HG02943 (cell line): ENCODE data around the gene MYH15.

ENCODE experiments used
- ATAC-seq: cut with Tn5 transposase; IDR thresholded peaks from one replicate; pipeline ENCODE4 v1.9.1; 2021; ENCODE audit warnings: mild to moderate bottlenecking, low read depth, moderate library complexity; ENCODE audit not compliant: unreplicated experiment

Gene MYH15

DNA sequence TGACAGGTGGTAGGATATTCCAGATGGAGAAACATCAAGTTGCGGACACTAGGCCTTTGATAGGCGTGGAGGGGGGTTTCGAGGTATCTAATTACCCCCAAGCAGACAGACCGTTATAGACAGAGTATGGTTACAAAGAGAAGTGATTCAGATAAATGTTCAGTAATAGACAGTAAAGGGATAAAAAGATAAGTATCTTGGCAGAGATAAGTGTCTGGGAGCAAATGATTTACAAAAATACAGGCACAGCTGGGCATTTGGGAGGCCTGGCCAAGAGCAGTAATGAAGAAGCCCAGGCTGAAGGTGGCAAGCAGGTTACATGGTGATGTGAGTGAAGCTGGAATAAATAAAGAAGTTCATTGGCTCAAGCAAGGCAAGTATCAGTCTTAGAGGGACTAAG is 659 bp upstream of the MYH15 start:
- ATAC-seq: no peak

DNA sequence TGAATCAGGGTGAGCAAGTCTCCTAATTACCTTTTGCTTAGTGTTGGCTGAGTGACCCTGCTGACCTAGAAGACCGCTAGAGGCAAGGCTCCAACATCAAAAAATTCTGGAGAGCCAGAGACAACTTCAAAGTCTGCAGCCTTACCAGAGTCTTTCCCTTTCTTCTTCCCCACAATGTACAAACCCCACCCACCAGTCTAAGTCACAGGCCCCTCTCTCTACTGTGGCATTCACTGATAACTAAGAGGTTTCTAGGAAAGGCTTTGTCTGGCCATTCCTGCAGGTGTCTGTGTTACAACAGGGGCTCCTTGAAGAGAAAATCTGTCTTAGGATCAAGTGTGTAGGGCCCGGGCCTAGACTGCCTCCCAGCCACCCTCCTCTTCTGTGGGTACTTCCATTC is 525 bp downstream of the MYH15 start:
- ATAC-seq: no peak

DNA sequence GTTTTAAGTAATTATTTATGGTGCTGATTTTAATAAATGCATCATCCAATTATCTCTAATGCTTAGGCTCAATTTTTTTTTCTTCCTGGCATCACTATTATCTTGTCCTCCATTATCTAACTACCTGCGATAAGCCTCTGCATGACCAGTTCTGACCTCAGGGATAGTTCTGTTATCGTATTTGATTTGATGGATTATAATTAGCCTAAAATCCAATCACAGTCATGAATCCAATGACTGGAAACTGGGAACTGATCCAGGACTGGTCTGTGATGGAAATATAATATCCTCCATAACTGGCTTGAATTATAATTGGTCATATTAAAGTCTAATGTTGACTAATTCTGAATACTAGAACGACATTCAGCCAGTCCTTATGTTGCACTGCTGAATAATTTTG is 1.1 kb downstream of the MYH15 start:
- no peak for ATAC-seq

DNA sequence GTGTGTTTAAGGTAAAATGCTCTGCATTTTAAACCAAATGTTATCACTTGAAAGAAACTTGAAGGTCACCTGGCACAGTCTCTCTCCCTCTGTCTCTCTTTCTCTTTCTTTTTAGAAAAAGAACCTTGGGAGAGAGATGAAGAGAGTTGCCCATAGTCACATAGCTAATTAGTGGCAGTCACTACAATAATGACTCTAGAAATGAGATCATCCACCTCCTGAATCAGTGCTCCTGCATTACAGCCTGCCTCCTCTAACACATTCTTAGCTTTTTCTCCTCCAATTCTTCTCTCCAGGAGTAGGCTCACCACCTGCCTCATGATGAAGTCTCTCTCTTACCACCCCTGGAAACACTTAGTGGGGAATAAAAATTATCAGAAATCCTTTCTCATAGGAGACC is 2.5 kb downstream of the MYH15 start:
- no peak for ATAC-seq

DNA sequence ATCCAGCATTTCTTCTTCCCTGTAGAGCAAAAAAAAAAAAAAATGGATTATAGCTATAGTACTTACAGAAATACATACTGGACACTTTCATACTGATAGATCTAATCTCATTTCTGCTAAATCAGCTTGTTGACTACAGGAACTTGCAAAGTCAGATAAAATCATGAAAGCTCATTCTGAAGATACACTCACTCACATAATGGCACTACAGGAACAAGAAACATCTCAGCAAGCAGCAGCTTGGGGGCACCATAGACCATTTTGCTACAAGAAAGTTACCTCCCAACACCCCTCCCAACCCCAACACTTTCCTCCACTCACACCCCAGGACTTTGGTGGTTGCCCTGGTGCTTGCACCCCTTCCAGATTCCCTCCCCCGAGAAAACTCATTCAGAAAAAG is 4.6 kb downstream of the MYH15 start:
- ATAC-seq: no peak

DNA sequence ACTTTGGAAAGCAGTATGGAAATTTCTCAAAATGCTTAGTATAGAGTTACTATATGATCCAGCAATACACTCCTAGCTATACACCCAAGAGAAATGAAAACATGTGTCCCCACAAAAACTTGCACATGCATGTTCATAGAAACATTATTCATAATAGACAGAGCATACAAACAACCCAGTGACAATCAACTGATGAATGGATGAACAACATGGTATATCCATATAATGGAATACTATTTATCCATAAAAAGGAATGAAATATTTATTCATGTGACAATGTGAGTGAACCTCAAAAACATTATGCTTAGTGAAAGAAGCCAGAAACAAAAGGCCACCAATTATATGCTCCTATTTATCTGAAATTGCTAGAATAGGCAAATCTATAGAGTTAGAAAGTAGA is 6.7 kb downstream of the MYH15 start:
- no peak for ATAC-seq

DNA sequence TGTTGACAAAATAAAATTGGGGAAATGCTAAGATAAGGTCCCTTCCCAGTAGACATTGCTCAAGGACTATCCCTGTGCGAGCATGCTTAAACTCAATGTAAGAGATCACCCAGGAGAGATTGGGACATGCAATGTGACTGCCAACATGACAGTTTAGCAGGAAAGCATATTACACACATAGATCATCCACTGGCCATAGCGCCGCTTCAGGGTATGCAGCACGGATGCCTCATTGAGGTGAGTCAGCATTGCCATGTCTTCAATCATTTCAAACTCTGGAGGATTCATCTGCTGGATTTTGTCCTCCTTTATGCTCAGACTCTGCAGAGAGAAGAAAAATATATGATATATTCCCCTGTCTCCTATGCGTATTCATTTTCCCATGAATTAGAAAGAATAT is 8.9 kb downstream of the MYH15 start:
- no peak for ATAC-seq

DNA sequence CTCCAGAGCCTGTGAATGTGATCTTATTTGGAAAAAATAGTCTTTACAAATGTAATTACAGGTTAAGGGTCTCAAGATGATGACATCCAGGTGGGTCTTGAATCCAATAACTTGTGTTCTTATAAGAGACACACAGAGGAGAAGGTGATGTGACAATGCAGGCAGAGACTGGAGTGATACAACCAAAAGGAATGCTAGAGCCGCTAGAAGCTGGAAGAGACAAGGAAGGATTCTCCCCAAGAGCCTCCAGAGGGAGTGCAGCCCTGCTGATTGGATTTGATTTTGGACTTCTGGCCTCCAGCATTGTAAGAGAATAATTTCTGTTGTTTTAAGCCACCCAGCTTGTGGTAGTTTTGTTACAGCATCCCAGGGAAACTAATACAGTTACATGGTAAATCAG is 9.7 kb downstream of the MYH15 start:
- no peak for ATAC-seq

DNA sequence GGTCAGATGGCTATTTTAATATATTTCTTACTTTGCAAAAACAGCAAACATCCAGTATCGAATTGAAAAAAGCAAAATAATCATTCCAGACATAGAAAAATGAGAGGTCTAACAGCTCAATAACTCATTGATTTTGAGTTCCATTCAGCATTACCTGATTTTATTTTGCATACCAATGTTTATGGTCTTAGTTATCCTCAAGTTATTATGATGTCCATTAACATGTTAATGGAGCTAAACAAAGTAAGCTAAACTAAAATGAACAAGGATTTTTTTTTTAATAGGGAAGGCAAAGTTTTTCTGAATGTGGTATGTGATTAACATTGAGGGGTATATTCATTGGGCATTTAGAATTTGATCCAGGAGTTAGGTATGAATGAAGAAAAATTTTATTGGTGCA is 13.1 kb downstream of the MYH15 start:
- no peak for ATAC-seq

DNA sequence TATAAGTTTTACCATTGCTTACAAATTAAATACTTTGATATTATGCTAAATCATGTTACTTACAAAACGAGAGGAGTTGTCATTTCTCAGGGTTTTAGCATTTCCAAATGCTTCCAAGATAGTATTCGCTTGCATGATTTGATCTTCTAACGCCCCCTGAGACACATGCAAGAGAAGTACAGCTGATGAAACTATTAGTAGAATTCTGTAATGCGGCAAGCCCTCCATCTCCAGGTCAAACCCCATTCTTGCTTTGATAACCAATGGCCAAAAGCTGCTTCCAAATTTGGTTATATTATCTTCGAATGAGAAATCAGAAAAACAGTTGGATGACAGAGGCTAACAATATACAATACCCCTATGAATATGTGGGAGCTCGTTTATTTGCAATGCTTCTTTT is 14.7 kb downstream of the MYH15 start:
- ATAC-seq: no peak

DNA sequence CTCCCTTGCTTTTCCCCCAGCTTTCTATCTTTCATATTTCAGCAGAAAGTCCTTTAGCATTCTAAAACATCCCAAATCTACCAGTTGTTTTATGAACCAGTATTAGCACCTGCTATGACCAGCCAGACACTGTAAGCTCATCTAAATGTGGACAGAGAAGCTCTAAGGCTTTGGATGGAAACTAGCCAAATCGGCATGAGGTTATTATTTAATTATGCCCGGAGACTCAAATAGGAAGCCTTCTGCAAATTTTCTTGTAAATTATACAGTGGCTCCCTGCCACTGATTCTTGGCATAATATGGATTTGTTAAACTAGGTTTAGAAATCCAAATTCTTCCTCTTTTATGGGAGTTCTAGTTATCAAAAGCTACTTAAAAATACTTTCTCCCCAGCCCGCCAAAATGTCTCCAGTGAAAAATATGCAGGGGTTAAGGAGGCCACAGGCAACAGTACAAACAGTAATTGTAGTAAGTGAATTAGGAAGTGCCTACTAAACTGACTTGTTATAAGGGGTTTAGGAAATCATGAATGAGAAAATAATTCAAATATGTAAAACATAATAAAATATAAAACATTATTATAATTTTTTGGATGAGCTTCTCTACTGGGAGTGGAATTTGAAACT is 15.4 kb downstream of the MYH15 start:
- ATAC-seq: no peak

DNA sequence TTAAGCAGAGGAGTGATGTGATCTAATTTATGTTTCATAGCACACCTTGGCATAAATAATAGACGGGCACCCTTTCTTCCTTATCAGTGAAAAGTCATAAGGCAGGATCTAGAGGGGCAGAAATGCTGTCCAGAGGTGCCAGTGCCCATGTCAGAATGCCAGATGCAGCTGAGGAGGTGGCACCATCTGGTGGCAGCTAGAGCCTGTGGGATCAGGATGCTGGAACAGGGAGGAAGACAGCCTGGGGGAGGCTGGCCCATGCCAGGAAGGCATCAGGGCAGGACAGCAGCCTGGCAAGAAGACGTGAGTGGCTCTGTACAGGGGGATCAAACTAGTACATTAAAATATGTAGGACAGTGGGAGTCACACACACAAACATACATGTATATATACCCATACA is 16.5 kb downstream of the MYH15 start:
- no peak for ATAC-seq

DNA sequence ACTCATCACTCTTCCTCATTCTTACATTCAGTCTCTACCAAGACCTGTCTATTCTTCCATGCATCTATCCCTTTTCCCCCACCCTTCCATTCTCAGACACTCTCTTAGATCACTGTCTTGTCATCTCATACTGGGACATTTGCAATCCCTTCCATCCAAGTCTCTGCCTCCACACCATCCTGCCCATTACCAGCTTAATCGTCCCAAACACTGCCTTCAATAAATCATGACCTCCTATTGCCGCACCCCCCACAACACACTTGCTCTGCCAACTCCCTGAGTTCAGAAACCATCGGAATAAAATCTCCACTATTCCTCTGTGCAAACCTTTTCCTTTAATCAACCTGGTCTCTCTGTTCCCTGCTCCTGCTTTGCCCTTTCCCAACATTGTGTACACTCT is 18.9 kb downstream of the MYH15 start:
- no peak for ATAC-seq

DNA sequence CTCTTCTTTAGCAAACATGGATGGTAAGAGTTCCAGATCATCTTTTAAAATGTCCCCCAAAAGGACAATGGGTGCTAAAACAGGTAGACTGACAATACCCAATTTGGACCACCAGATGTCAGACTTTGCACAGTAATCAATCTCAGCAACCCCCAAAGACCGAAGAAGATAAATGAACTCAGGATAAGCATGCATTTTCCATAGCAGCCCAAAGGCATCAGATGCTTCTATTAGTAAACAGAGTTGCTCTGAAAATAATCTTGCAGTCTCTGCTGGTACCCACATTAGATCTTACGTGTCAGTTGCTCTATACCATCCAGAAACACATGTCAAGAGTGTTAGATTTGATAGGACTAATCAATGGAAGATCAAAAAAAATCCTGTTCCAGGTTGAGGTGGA is 20.6 kb downstream of the MYH15 start:
- ATAC-seq: peak; percentile 70

DNA sequence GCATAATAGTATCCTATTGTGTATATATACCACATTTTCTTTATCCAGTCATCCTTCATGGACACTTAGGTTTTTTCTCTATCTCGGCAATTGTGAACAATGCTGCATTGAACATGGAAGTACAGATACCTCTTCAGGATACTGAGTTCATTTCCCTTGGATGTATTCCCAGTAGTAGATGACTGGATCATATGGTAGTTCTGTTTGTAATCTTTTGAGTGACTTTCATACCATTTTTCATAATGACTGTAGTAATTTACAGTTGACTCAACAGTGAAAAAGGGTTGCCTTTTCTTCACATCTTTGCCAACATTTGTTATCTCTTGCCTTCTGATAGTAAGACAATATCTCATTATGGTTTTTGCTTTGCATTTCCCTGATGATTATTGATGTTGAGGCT is 21.8 kb downstream of the MYH15 start:
- ATAC-seq: no peak

DNA sequence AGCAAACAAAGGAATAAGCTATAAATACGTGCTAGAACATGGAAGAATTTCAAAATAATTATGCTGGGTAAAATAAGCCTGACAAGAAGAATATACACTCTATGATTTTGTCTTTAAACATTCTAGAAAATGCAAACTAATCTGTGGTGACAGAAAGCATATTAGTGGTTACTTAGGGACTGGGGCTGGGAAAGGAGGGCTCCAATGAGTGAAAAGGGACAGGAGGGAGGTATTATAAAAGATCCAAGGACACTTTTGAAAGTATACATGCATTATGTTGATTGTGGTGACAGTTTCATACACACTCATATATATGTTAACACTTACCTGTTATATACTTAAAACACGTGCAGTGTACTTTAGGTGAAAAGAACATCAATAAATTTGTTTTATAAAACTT is 23.0 kb downstream of the MYH15 start:
- no peak for ATAC-seq

DNA sequence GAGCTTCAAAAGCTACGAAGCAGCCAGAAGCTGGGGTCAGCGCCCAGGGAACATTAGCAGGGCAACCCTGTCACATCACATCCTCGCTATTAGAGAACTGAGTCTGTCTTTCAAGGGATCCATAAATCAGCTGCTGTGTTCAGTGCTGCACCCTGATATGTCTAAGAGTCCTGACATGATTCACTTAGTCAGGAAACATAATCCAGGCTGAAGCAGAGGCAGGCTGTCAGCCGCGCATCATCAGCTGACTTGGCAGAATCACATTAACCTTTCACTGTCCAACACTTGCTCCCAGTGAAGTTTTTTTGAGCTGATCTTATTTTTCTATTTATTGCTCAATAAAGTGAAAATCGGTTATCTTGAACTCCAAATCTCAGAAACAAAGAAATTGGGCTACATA is 23.5 kb downstream of the MYH15 start:
- no peak for ATAC-seq

DNA sequence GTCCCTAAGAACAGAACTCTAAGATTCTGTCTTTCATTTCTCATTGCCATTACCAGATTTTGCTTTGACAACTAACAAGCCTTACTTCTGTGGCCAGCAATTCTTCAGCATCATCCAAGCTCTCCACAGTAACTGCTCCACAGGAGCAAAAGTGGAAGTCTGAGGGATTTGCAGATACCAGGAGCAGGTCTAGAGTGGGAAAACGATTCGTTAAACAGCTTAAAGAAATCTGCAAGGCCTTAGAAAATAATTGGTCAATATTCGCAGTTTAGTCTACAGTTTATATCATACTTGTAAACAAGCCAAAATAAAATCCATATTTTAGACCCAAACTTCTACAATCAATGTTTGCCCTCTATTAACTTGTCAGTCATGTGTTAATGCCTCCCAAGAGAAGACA is 24.1 kb downstream of the MYH15 start:
- ATAC-seq: no peak

DNA sequence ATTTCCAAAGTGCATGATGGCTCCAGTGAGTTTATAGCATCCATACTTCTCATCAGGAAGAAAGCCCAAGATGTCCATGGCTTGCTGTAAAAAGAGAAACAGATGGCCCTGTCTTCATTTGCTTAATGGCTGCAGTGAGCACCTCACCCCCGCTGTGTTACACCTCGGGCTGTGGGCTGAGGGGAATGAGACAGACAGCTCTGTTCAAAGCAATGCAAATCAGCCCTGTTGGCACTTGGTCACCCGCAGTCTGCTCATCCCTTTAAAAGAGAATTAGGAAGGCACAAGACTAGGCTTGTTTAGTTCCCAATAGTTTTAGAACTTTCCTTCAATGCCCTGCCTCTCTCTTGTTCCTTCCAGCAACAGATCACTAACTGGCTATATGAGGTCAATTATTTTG is 25.2 kb downstream of the MYH15 start:
- no peak for ATAC-seq

DNA sequence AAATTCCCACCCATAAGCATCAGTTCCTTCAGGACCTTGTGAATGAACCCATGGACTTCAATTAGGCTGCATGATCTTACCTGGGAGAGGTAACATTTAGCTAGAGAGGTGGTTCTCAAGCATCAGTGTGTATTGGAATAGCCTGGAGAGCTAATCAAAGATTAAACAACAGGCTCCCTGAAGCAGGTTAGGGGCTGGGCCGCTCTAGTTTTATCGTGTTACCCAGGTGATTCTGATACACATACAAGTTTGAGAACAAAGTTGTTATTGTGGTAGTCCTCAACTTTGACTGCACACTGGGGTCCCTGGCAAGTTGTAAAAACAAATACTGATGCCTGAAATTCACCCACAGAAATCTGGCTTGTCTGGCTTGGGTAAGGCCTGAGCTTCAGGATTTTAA is 31.2 kb downstream of the MYH15 start:
- no peak for ATAC-seq

DNA sequence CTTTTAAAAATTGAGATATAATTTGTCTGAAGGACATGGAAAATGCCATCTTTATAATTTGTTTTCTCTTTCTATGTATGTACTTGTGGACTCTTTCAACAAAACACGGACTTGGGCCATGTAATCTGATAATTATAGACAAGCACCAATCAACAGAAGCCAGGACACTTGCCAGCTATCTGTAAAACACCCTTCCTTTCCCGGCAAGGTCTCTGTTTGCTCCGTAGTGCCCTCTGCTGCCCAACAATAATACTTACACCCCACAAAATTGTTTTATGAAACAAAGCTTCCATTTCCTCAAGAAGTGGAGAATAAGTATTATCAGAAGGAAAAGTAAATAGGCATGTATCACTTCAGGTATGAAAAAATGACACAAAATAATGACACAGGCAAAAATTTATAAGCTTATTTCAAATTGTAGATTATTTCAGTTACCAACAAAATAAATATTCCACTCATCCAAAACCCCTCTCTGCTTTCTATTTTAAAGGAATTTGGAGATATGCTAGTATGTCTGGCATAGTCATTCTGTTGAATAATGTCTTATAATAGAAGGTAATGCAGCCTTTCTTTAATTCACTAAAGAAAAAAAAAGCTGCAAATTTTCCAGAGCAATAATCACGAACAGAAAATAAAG is 32.8 kb downstream of the MYH15 start:
- ATAC-seq: no peak

DNA sequence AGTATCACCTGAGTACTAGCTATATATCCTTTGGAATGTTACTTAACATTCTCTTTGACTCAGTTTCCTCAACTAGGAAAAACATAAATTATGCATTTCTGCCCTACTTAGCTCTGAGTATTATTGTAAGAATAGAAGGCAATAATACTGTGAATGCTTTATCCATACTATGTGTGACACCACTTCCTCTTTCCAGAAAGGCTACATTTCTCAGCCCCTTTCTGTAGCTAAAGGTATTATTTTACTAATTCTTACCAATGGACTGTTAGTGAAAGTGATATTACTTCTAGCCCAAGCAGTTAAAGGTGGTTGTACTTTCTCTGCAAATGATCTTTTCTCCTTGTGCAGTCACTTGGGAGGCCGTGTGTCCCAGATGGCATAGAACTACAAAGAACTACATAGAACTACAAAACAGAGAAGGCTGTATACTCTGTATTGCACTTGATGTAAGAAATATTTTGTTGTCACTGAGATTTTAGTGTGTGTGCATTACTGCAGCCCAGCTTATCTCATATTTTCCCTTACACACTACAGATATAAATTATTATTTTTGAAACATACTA is 35.1 kb downstream of the MYH15 start:
- ATAC-seq: no peak

DNA sequence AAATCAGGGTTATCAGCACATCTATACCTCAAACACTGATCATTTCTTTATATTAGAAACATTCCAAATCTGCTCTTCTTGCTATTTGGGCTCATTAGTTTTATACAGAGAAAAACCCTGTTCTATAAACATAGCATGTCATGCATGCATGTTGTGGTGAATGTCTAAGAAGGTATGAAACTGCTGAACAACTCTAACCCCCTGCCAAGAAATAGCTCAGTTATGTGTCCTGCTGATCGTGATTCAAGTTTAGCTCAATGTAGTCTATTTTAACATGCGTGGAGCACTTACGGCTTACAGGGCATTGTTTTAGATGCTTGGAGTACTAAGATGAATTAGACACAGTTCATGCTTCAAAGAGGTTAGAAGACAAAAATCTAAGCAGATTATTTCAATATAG is 35.8 kb downstream of the MYH15 start:
- ATAC-seq: no peak
